PFSK-1 (cell line): ENCODE data around the gene PADI2.

Experiments used
- POLR2AphosphoS5 ChIP-seq: IDR thresholded peaks from 2 replicates; pipeline ENCODE4 v1.6.1; 2012; ENCODE audit warnings: low read depth, mild to moderate bottlenecking, control low read depth, low read length, moderate library complexity
- TF ChIP-seq, protein P1 (sequence below), 2 experiments: IDR thresholded peaks; 2 replicates each; pipeline versions ENCODE4 v1.6.1 to v1.8.0; 2011 to 2012; ENCODE audit warnings: low read depth in 2 of 2, low read length in 2 of 2, control low read depth in 1 of 2, inconsistent platforms in 1 of 2, mild to moderate bottlenecking in 1 of 2, moderate library complexity in 1 of 2; ENCODE audit not compliant: insufficient read depth in 1 of 2

GRCh38 chr1:17136936-17137335 is 17.7 kb upstream of the PADI2 start:
- TF ChIP-seq, protein P1, sequence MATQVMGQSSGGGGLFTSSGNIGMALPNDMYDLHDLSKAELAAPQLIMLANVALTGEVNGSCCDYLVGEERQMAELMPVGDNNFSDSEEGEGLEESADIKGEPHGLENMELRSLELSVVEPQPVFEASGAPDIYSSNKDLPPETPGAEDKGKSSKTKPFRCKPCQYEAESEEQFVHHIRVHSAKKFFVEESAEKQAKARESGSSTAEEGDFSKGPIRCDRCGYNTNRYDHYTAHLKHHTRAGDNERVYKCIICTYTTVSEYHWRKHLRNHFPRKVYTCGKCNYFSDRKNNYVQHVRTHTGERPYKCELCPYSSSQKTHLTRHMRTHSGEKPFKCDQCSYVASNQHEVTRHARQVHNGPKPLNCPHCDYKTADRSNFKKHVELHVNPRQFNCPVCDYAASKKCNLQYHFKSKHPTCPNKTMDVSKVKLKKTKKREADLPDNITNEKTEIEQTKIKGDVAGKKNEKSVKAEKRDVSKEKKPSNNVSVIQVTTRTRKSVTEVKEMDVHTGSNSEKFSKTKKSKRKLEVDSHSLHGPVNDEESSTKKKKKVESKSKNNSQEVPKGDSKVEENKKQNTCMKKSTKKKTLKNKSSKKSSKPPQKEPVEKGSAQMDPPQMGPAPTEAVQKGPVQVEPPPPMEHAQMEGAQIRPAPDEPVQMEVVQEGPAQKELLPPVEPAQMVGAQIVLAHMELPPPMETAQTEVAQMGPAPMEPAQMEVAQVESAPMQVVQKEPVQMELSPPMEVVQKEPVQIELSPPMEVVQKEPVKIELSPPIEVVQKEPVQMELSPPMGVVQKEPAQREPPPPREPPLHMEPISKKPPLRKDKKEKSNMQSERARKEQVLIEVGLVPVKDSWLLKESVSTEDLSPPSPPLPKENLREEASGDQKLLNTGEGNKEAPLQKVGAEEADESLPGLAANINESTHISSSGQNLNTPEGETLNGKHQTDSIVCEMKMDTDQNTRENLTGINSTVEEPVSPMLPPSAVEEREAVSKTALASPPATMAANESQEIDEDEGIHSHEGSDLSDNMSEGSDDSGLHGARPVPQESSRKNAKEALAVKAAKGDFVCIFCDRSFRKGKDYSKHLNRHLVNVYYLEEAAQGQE (IDR thresholded peaks at IDR 0.05; ENCODE audit: insufficient read depth in 1 of 2, low read depth in 2 of 2, low read length in 2 of 2) = no peak
- TF ChIP-seq POLR2AphosphoS5 = no peak
